SK-N-SH (cell line): ENCODE data around the gene C9orf43. TPM values are rescaled to one million over a fixed set of nuclear protein-coding genes. Genes with fewer than 3 reads are reported as not detected.

ENCODE experiments used
- CTCF ChIA-PET: fragments of 300-600, 350-600 bp; formaldehyde crosslinking; extraction: SDS; loops from one replicate; lab custom pipeline; 2021; lab: Yijun Ruan, JAX
- POLR2A ChIA-PET: fragments of 350-600 bp; sonication (Branson Sonifier 250); formaldehyde crosslinking; extraction: SDS; loops from one replicate; lab custom pipeline; 2020; ENCODE audit warnings: antibody characterized with exemption, inconsistent platforms; lab: Yijun Ruan, JAX
- DNase-seq: peaks from one replicate; pipeline ENCODE4 v3.0.0; 2012
- H2AFZ ChIP-seq: fragments of 200-600 bp; sonication (generic); 2 replicates; pipeline ENCODE4 v1.8.1; 2016; ENCODE audit warnings: antibody characterized with exemption, mild to moderate bottlenecking, low read depth
- H3F3A ChIP-seq: fragments of 200-600 bp; sonication (generic); replicated peaks from 2 replicates; pipeline ENCODE3; 2016; ENCODE audit warnings: antibody characterized with exemption, mild to moderate bottlenecking; ENCODE audit not compliant: insufficient read depth
- H3K27ac ChIP-seq, 2 experiments: fragments of 200-500 bp in 1 of 2; fragments of 200-600 bp in 1 of 2; sonication (Bioruptor generic) in 1 of 2; sonication (generic), shearing (Covaris generic) in 1 of 2; 2 replicates each; pipeline versions ENCODE4 v1.5.1 to v1.6.1; 2014 to 2016; ENCODE audit warnings: low read depth in 2 of 2, inconsistent platforms in 1 of 2, low read length in 1 of 2, mild to moderate bottlenecking in 1 of 2, mixed read lengths in 1 of 2
- H3K27me3 ChIP-seq: fragments of 200-600 bp; sonication (generic), shearing (Covaris generic); 2 replicates; pipeline ENCODE4 v1.6.1; 2016; ENCODE audit warnings: mixed run types; ENCODE audit not compliant: insufficient read depth
- H3K36me3 ChIP-seq, 2 experiments: fragments of 200-500 bp in 1 of 2; fragments of 200-600 bp in 1 of 2; sonication (Bioruptor generic) in 1 of 2; sonication (generic) in 1 of 2; replicated peaks in 1 of 2; 2 replicates each; pipeline versions ENCODE3 to v1.5.1; 2014 to 2016; ENCODE audit warnings: low read length in 1 of 2, mild to moderate bottlenecking in 1 of 2; ENCODE audit not compliant: insufficient read depth in 2 of 2, control insufficient read depth in 1 of 2
- H3K4me1 ChIP-seq, 2 experiments: fragments of 200-500 bp in 1 of 2; fragments of 200-600 bp in 1 of 2; sonication (Bioruptor generic) in 1 of 2; sonication (generic), shearing (Covaris generic) in 1 of 2; 2 replicates each; pipeline versions ENCODE4 v1.5.1 to v1.6.1; 2014 to 2016; ENCODE audit warnings: low read depth in 1 of 2, low read length in 1 of 2, mixed run types in 1 of 2; ENCODE audit not compliant: insufficient read depth in 2 of 2, control insufficient read depth in 1 of 2
- H3K4me2 ChIP-seq: fragments of 200-600 bp; sonication (generic), shearing (Covaris generic); 2 replicates; pipeline ENCODE4 v1.6.1; 2017; ENCODE audit warnings: mixed run types
- H3K4me3 ChIP-seq, 2 experiments: fragments of 200-500 bp in 1 of 2; fragments of 200-600 bp in 1 of 2; sonication (Bioruptor generic) in 1 of 2; sonication (generic), shearing (Covaris generic) in 1 of 2; 2 replicates each; pipeline versions ENCODE4 v1.5.1 to v1.8.1; 2014 to 2016; ENCODE audit warnings: low read depth in 2 of 2, inconsistent platforms in 1 of 2, low read length in 1 of 2, mild to moderate bottlenecking in 1 of 2, mixed read lengths in 1 of 2, moderate library complexity in 1 of 2
- H3K79me2 ChIP-seq: fragments of 200-600 bp; sonication (generic); 2 replicates; pipeline ENCODE4 v1.8.1; 2017; ENCODE audit warnings: mild to moderate bottlenecking; ENCODE audit not compliant: insufficient read depth
- H3K9ac ChIP-seq: fragments of 200-600 bp; sonication (generic); 2 replicates; pipeline ENCODE4 v1.6.1; 2017; ENCODE audit warnings: mixed run types
- H3K9me2 ChIP-seq: fragments of 200-600 bp; sonication (generic); 2 replicates; pipeline ENCODE4 v1.6.1; 2017; ENCODE audit warnings: mixed run types
- H3K9me3 ChIP-seq: fragments of 200-600 bp; sonication (generic); 2 replicates; pipeline ENCODE4 v1.6.1; 2017; ENCODE audit warnings: mixed run types, mild to moderate bottlenecking, moderate library complexity
- H4K20me1 ChIP-seq: fragments of 200-600 bp; sonication (generic); 2 replicates; pipeline ENCODE4 v1.6.1; 2017; ENCODE audit warnings: mild to moderate bottlenecking, mixed run types; ENCODE audit not compliant: insufficient read depth
- CHD2 ChIP-seq: fragments of 150-350 bp; IDR thresholded peaks from 2 replicates; pipeline ENCODE4 v1.6.1; 2018; ENCODE audit warnings: low read length; ENCODE audit not compliant: partially characterized antibody
- CTCF ChIP-seq: fragments of 200-600 bp; sonication (generic); IDR thresholded peaks from 2 replicates; pipeline ENCODE4 v1.6.1; 2017; ENCODE audit warnings: antibody characterized with exemption, mild to moderate bottlenecking, moderate library complexity
- EP300 ChIP-seq, 2 experiments: IDR thresholded peaks; 2 replicates each; pipeline versions ENCODE4 v1.4.0 to v1.6.1; 2012; ENCODE audit warnings: borderline replicate concordance in 1 of 2, low read depth in 1 of 2, low read length in 1 of 2
- EZH2phosphoT487 ChIP-seq: fragments of 200-600 bp; sonication (generic); IDR thresholded peaks from 2 replicates; pipeline ENCODE4 v1.6.1; 2017; ENCODE audit warnings: low read depth, mixed run types, mild to moderate bottlenecking, antibody characterized with exemption, moderate library complexity, borderline replicate concordance
- FOSL2 ChIP-seq: IDR thresholded peaks from 2 replicates; pipeline ENCODE4 v1.4.0; 2012; ENCODE audit warnings: low read depth, mild to moderate bottlenecking, moderate library complexity, borderline replicate concordance
- FOXJ3 ChIP-seq: sonication (generic); formaldehyde crosslinking; IDR thresholded peaks from 2 replicates; pipeline ENCODE4 v1.5.1; 2020; ENCODE audit warnings: mild to moderate bottlenecking, missing genetic modification reagents
- FOXM1 ChIP-seq: IDR thresholded peaks from 2 replicates; pipeline ENCODE4 v1.4.0; 2012; ENCODE audit warnings: low read depth, mild to moderate bottlenecking
- GABPA ChIP-seq: IDR thresholded peaks from 2 replicates; pipeline ENCODE4 v1.4.0; 2012; ENCODE audit warnings: low read depth, mild to moderate bottlenecking
- GATA2 ChIP-seq: sonication (generic); formaldehyde crosslinking; IDR thresholded peaks from 2 replicates; pipeline ENCODE4 v1.5.0; 2020; ENCODE audit warnings: mild to moderate bottlenecking, missing genetic modification reagents
- IRF3 ChIP-seq: fragments of 150-350 bp; IDR thresholded peaks from 2 replicates; pipeline ENCODE4 v1.6.1; 2016; ENCODE audit warnings: mild to moderate bottlenecking, low read depth, low read length
- MEF2A ChIP-seq: IDR thresholded peaks from 2 replicates; pipeline ENCODE4 v1.4.0; 2012; ENCODE audit warnings: low read depth, borderline replicate concordance
- NFIC ChIP-seq: IDR thresholded peaks from 2 replicates; pipeline ENCODE4 v1.4.0; 2012; ENCODE audit warnings: borderline replicate concordance
- PBX3 ChIP-seq: IDR thresholded peaks from 2 replicates; pipeline ENCODE4; 2012
- POLR2AphosphoS5 ChIP-seq: IDR thresholded peaks from 2 replicates; pipeline ENCODE4 v1.6.1; 2012; ENCODE audit warnings: low read depth, low read length
- RCOR1 ChIP-seq: fragments of 150-350 bp; IDR thresholded peaks from 2 replicates; pipeline ENCODE4 v1.6.1; 2017; ENCODE audit warnings: antibody characterized with exemption, low read length
- RXRA ChIP-seq: IDR thresholded peaks from 2 replicates; pipeline ENCODE4 v1.4.0; 2012; ENCODE audit warnings: low read depth, mild to moderate bottlenecking, borderline replicate concordance
- SIN3A ChIP-seq: IDR thresholded peaks from 2 replicates; pipeline ENCODE4 v1.6.1; 2012; ENCODE audit warnings: low read depth, mild to moderate bottlenecking, low read length, moderate library complexity, borderline replicate concordance
- SMC3 ChIP-seq: IDR thresholded peaks from 2 replicates; pipeline ENCODE4 v1.6.1; 2012; ENCODE audit warnings: low read depth, low read length, improper control_type of control experiment
- TCF12 ChIP-seq: IDR thresholded peaks from 2 replicates; pipeline ENCODE4 v1.4.0; 2012
- TEAD4 ChIP-seq: IDR thresholded peaks from 2 replicates; pipeline ENCODE4 v1.4.0; 2012; ENCODE audit warnings: mild to moderate bottlenecking, borderline replicate concordance; ENCODE audit not compliant: insufficient read depth
- USF2 ChIP-seq: fragments of 150-350 bp; IDR thresholded peaks from 2 replicates; pipeline ENCODE4 v1.6.1; 2017; ENCODE audit warnings: antibody characterized with exemption, low read length, low read depth, borderline replicate concordance
- YY1 ChIP-seq: IDR thresholded peaks from 2 replicates; pipeline ENCODE4 v1.4.0; 2012; ENCODE audit warnings: low read depth, mild to moderate bottlenecking
- WGBS: methylation state at CpG from one replicate; pipeline ENCODE4 v1.1.6; 2017; ENCODE audit warnings: low lambda C conversion rate; 5-methylcytosine and 5-hydroxymethylcytosine counted together
- polyA plus RNA-seq, 3 experiments: library from polyadenylated mRNA; depleted of rRNA; stranded (reverse); fragments of >200 nt; gene quantifications; 2 replicates each; pipeline ENCODE4 v1.2.3, GENCODE V29; 2012

C9orf43 gene
- polyA plus RNA-seq, 1 of the 3 experiments (the other 2 are of a cell fraction) = 0.58 TPM

GRCh38 chr9:113475992-113476391 is 65.4 kb downstream of the C9orf43 start:
- Histone ChIP-seq H3K4me3 (no peak overlapping the region), H3K27ac (no peak overlapping the region), H3K36me3 (no peaks in the 10 kb centered on the region), H2AFZ (no peak overlapping the region), H3K27me3 (no peaks in the 10 kb centered on the region), H4K20me1 (no peaks in the 10 kb centered on the region), H3K9me3 (no peaks in the 10 kb centered on the region), H3K4me2 (no peak overlapping the region), H3K79me2 (no peaks in the 10 kb centered on the region), H3K9me2 (no peaks in the 10 kb centered on the region), H3F3A (no peaks in the 10 kb centered on the region), H3K9ac (no peak overlapping the region), H3K4me1 (peaks cover 0 to 26% of the 10 kb centered on the region in 2 experiments; a peak in 2 of 4 replicates)
- 95% methylated on average over 4 of the region's 4 CpGs for WGBS
- no peak for TF ChIP-seq FOXM1
- TF ChIP-seq TEAD4 = no peak
- no peak for TF ChIP-seq IRF3
- no peak for TF ChIP-seq RXRA
- TF ChIP-seq POLR2AphosphoS5 = no peak
- TF ChIP-seq PBX3 = no peak
- no peak for TF ChIP-seq RCOR1
- no peak for TF ChIP-seq USF2
- no peak for TF ChIP-seq FOXJ3
- no peak for TF ChIP-seq FOSL2
- no peak for TF ChIP-seq NFIC
- no peak for TF ChIP-seq YY1
- no peak for TF ChIP-seq CHD2
- no peak for TF ChIP-seq GATA2
- no peak for TF ChIP-seq GABPA
- TF ChIP-seq TCF12 = no peak
- TF ChIP-seq EP300 (IDR thresholded peaks at IDR 0.05; ENCODE audit: borderline replicate concordance in 1 of 2, low read depth in 1 of 2, low read length in 1 of 2) = no peak
- ChIA-PET CTCF (interaction anchor here (4.1 kb wide), 1 partner anchor 30 kb away, joined by 16 read pairs; no protein-coding TSS in a partner anchor), POLR2A (no interaction called here)
- no peak for DNase-seq

- DNase-seq = no peak
- H3K27me3 ChIP-seq = no peaks in the 10 kb centered on the region
- H3K4me3 ChIP-seq = no peak overlapping the region
- H3K79me2 ChIP-seq = no peaks in the 10 kb centered on the region
- H3K27ac ChIP-seq = no peak overlapping the region
- H2AFZ ChIP-seq = no peak overlapping the region
- no peak overlapping the region for H3K4me2 ChIP-seq
- no peaks in the 10 kb centered on the region for H3K9me3 ChIP-seq
- CTCF ChIA-PET = interaction anchor here (4.1 kb wide), 1 partner anchor 30 kb away, joined by 16 read pairs; no protein-coding TSS in a partner anchor
- POLR2A ChIA-PET = no interaction called here
- 48% methylated on average over 2 of the region's 4 CpGs for WGBS
- H3K9ac ChIP-seq = no peak overlapping the region
- peaks cover 0 to 26% of the 10 kb centered on the region in 2 experiments; a peak in 2 of 4 replicates for H3K4me1 ChIP-seq
- no peaks in the 10 kb centered on the region for H3F3A ChIP-seq
- no peaks in the 10 kb centered on the region for H4K20me1 ChIP-seq
- no peaks in the 10 kb centered on the region for H3K36me3 ChIP-seq
- no peaks in the 10 kb centered on the region for H3K9me2 ChIP-seq
- TF ChIP-seq SMC3 = no peak
- TF ChIP-seq USF2 = no peak
- TF ChIP-seq CTCF = no peak
- TF ChIP-seq SIN3A = no peak
- TF ChIP-seq GABPA = no peak
- TF ChIP-seq MEF2A = no peak
- TF ChIP-seq CHD2 = no peak
- no peak for TF ChIP-seq FOSL2
- TF ChIP-seq FOXM1 = no peak
- no peak for TF ChIP-seq EZH2phosphoT487
Observed at GRCh38 chr9:113476511-113476916, 66.0 kb downstream of the C9orf43 start.
